22Rv1 (cell line): Measurements from ENCODE around the gene SLC25A51.

Source experiments
- H3K27ac ChIP-seq: fragments of 450-650 bp; 2 replicates; pipeline ENCODE4 v1.5.1; 2017
- CTCF ChIP-seq: fragments of 450-650 bp; IDR thresholded peaks from 2 replicates; pipeline ENCODE4 v1.5.1; 2017; ENCODE audit warnings: mild to moderate bottlenecking
- ZFX ChIP-seq: fragments of 450-650 bp; IDR thresholded peaks from 2 replicates; pipeline ENCODE4 v1.6.1; 2017; ENCODE audit warnings: antibody characterized with exemption, borderline replicate concordance

Gene SLC25A51

GRCh38 chr9:37943345-37944265, 39.7 kb upstream of the SLC25A51 start:
- no peak overlapping the region for H3K27ac ChIP-seq

GRCh38 chr9:37942621-37943344, 38.9 kb upstream of the SLC25A51 start:
- no peak overlapping the region for H3K27ac ChIP-seq
- TF ChIP-seq ZFX (no peak), CTCF (no peak)

More at GRCh38 chr9:37943345-37944265, 39.7 kb upstream of the SLC25A51 start:
- TF ChIP-seq ZFX: no peak
- no peak for TF ChIP-seq CTCF

- no peak overlapping the region for H3K27ac ChIP-seq
- TF ChIP-seq CTCF (no peak), ZFX (no peak)
Observed at GRCh38 chr9:37941253-37941652, 37.3 kb upstream of the SLC25A51 start.

GRCh38 chr9:37939575-37940095, 35.7 kb upstream of the SLC25A51 start:
- no peak overlapping the region for H3K27ac ChIP-seq
- TF ChIP-seq CTCF: no peak
- TF ChIP-seq ZFX: no peak

GRCh38 chr9:37938121-37938891, 34.4 kb upstream of the SLC25A51 start:
- TF ChIP-seq CTCF (no peak), ZFX (no peak)
- H3K27ac ChIP-seq: no peak overlapping the region

- TF ChIP-seq ZFX: no peak
- TF ChIP-seq CTCF: no peak
- H3K27ac ChIP-seq: no peak overlapping the region
Observed at GRCh38 chr9:37937366-37937765, 33.4 kb upstream of the SLC25A51 start.
